ENCODE measurements around the gene TCF4.

DNA sequence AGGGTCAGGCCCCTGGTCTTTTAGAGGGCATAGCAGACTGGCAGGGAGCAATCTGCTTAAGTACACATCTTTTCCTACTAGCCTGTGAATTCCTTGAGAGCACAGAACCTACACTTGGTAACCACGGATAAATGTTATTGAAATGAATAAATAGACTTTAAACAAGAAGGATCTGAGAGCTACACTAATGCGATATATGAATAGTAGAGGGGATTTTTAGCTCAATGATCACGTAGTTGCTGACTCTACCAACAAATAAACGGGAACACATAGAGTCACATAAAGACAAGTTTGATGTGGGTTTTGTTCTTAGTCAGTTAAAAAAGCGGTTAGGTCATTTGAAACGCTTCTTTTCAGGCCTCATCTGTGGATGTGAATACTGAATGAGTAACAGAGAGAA lies 338.4 kb downstream of the TCF4 start:
- TF ChIP-seq, protein P1, sequence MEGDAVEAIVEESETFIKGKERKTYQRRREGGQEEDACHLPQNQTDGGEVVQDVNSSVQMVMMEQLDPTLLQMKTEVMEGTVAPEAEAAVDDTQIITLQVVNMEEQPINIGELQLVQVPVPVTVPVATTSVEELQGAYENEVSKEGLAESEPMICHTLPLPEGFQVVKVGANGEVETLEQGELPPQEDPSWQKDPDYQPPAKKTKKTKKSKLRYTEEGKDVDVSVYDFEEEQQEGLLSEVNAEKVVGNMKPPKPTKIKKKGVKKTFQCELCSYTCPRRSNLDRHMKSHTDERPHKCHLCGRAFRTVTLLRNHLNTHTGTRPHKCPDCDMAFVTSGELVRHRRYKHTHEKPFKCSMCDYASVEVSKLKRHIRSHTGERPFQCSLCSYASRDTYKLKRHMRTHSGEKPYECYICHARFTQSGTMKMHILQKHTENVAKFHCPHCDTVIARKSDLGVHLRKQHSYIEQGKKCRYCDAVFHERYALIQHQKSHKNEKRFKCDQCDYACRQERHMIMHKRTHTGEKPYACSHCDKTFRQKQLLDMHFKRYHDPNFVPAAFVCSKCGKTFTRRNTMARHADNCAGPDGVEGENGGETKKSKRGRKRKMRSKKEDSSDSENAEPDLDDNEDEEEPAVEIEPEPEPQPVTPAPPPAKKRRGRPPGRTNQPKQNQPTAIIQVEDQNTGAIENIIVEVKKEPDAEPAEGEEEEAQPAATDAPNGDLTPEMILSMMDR (IDR thresholded peaks at IDR 0.05; ENCODE audit: low read depth, low read length, poor library complexity, severe bottlenecking) = no peak
- TF ChIP-seq EZH2phosphoT487 (IDR thresholded peaks at IDR 0.05; ENCODE audit: borderline replicate concordance, low read length) = no peak

All from DOHH2 (cell line).